Tibial nerve (tissue), 4 donors: ENCODE data around the gene TNS3.

Source experiments
- CTCF ChIP-seq, 5 experiments: fragments of 200-600 bp in 3 of 5; fragments of 450-650 bp in 2 of 5; sonication (generic) in 3 of 5; IDR thresholded peaks; one replicate each; pipeline ENCODE4 v1.5.1; 2016 to 2019; ENCODE audit warnings: antibody characterized with exemption in 5 of 5, mild to moderate bottlenecking in 3 of 5, moderate library complexity in 2 of 5
- EP300 ChIP-seq, 2 donors: sonication (generic); formaldehyde crosslinking; IDR thresholded peaks; one replicate each; pipeline ENCODE4 v1.6.1; 2017; ENCODE audit warnings: antibody characterized with exemption in 2 of 2, mild to moderate bottlenecking in 1 of 2
- POLR2A ChIP-seq, 2 donors: fragments of 450-650 bp; IDR thresholded peaks; one replicate each; pipeline ENCODE4 v1.6.1; 2017; ENCODE audit warnings: antibody characterized with exemption in 2 of 2, mild to moderate bottlenecking in 2 of 2, moderate library complexity in 2 of 2

GRCh38 chr7:47284691-47285635, 296.9 kb downstream of the TNS3 start:
- TF ChIP-seq EP300 (IDR thresholded peaks at IDR 0.05) (no peak), CTCF (IDR thresholded peaks at IDR 0.05) (no peak), POLR2A (IDR thresholded peaks at IDR 0.05) (no peak)
